ENCODE measurements around the gene AGMAT.
"Not testable (repeated sequence)": the region's sequence is repeated elsewhere in the genome, so short reads cannot be mapped to it uniquely, and the experiment has no call there.

AGMAT gene

GRCh38 chr1:15605398-15606383, 20.8 kb upstream of the AGMAT start:
- Histone ChIP-seq H3K27ac (ENCODE audit: low read depth, low read length) (no peak overlapping the region), H3K4me3 (ENCODE audit: low read depth in 1 of 2, low read length in 2 of 2) (no peak overlapping the region), H3K9me3 (ENCODE audit: low read length) (no peaks in the 10 kb centered on the region), H3K4me1 (ENCODE audit: insufficient read depth, low read length) (peaks cover 8% of the 10 kb centered on the region), H3K36me3 (ENCODE audit: insufficient read depth, low read length) (no peaks in the 10 kb centered on the region), H3K27me3 (ENCODE audit: control insufficient read depth in 1 of 2, insufficient read depth in 2 of 2, low read length in 2 of 2) (no peaks in the 10 kb centered on the region), H3K9ac (ENCODE audit: low read length) (no peak overlapping the region)

- H3K27ac ChIP-seq (ENCODE audit: low read depth, low read length); H3K4me1 ChIP-seq (ENCODE audit: insufficient read depth, low read length); H3K9ac ChIP-seq (ENCODE audit: low read length); H3K27me3 ChIP-seq (ENCODE audit: control insufficient read depth in 1 of 2, insufficient read depth in 2 of 2, low read length in 2 of 2); H3K4me3 ChIP-seq (ENCODE audit: low read depth in 1 of 2, low read length in 2 of 2); H3K36me3 ChIP-seq (ENCODE audit: insufficient read depth, low read length); H3K9me3 ChIP-seq (ENCODE audit: low read length): not testable (repeated sequence)
Measured at GRCh38 chr1:15604400-15604799, 19.5 kb upstream of the AGMAT start.

- H3K4me1 ChIP-seq (ENCODE audit: insufficient read depth, low read length); H3K9ac ChIP-seq (ENCODE audit: low read length); H3K36me3 ChIP-seq (ENCODE audit: insufficient read depth, low read length); H3K27me3 ChIP-seq (ENCODE audit: control insufficient read depth in 1 of 2, insufficient read depth in 2 of 2, low read length in 2 of 2); H3K9me3 ChIP-seq (ENCODE audit: low read length): not testable (repeated sequence)
- Histone ChIP-seq H3K27ac (ENCODE audit: low read depth, low read length) (peak overlapping the region; percentile 97), H3K4me3 (ENCODE audit: low read depth in 1 of 2, low read length in 2 of 2) (peak overlapping the region; percentile 97 to 100)
Measured at GRCh38 chr1:15603966-15604282, 19.1 kb upstream of the AGMAT start.

GRCh38 chr1:15603050-15603965, 18.5 kb upstream of the AGMAT start:
- Histone ChIP-seq H3K4me1 (ENCODE audit: insufficient read depth, low read length) (peaks cover 8% of the 10 kb centered on the region), H3K27ac (ENCODE audit: low read depth, low read length) (peak overlapping the region; percentile 97), H3K4me3 (ENCODE audit: low read depth in 1 of 2, low read length in 2 of 2) (peak overlapping the region; percentile 97 to 100), H3K9ac (ENCODE audit: low read length) (peak overlapping the region; percentile 57), H3K27me3 (ENCODE audit: control insufficient read depth in 1 of 2, insufficient read depth in 2 of 2, low read length in 2 of 2) (no peaks in the 10 kb centered on the region), H3K36me3 (ENCODE audit: insufficient read depth, low read length) (no peaks in the 10 kb centered on the region), H3K9me3 (ENCODE audit: low read length) (no peaks in the 10 kb centered on the region)

GRCh38 chr1:15598436-15598835, 13.6 kb upstream of the AGMAT start:
- H3K36me3 ChIP-seq (ENCODE audit: insufficient read depth, low read length) = no peaks in the 10 kb centered on the region
- no peak overlapping the region for H3K27ac ChIP-seq (ENCODE audit: low read depth, low read length)
- no peaks in the 10 kb centered on the region for H3K9me3 ChIP-seq (ENCODE audit: low read length)
- H3K4me3 ChIP-seq (ENCODE audit: low read depth in 1 of 2, low read length in 2 of 2) = no peak overlapping the region
- peaks cover 4% of the 10 kb centered on the region for H3K4me1 ChIP-seq (ENCODE audit: insufficient read depth, low read length)
- no peak overlapping the region for H3K9ac ChIP-seq (ENCODE audit: low read length)
- no peaks in the 10 kb centered on the region for H3K27me3 ChIP-seq (ENCODE audit: control insufficient read depth in 1 of 2, insufficient read depth in 2 of 2, low read length in 2 of 2)

- Histone ChIP-seq H3K36me3 (ENCODE audit: insufficient read depth, low read length) (no peaks in the 10 kb centered on the region), H3K9ac (ENCODE audit: low read length) (no peak overlapping the region), H3K4me1 (ENCODE audit: insufficient read depth, low read length) (no peaks in the 10 kb centered on the region), H3K27me3 (ENCODE audit: control insufficient read depth in 1 of 2, insufficient read depth in 2 of 2, low read length in 2 of 2) (no peaks in the 10 kb centered on the region), H3K9me3 (ENCODE audit: low read length) (no peaks in the 10 kb centered on the region), H3K27ac (ENCODE audit: low read depth, low read length) (no peak overlapping the region), H3K4me3 (ENCODE audit: low read depth in 1 of 2, low read length in 2 of 2) (no peak overlapping the region)
Measured at GRCh38 chr1:15595809-15596617, 11.2 kb upstream of the AGMAT start.

GRCh38 chr1:15592285-15592684, 7.4 kb upstream of the AGMAT start:
- Histone ChIP-seq H3K36me3 (ENCODE audit: insufficient read depth, low read length) (no peaks in the 10 kb centered on the region), H3K4me1 (ENCODE audit: insufficient read depth, low read length) (no peaks in the 10 kb centered on the region), H3K27ac (ENCODE audit: low read depth, low read length) (no peak overlapping the region), H3K4me3 (ENCODE audit: low read depth in 1 of 2, low read length in 2 of 2) (no peak overlapping the region), H3K9ac (ENCODE audit: low read length) (no peak overlapping the region), H3K27me3 (ENCODE audit: control insufficient read depth in 1 of 2, insufficient read depth in 2 of 2, low read length in 2 of 2) (no peaks in the 10 kb centered on the region), H3K9me3 (ENCODE audit: low read length) (no peaks in the 10 kb centered on the region)

- H3K36me3 ChIP-seq (ENCODE audit: insufficient read depth, low read length) = no peaks in the 10 kb centered on the region
- no peak overlapping the region for H3K4me3 ChIP-seq (ENCODE audit: low read depth in 1 of 2, low read length in 2 of 2)
- no peaks in the 10 kb centered on the region for H3K27me3 ChIP-seq (ENCODE audit: control insufficient read depth in 1 of 2, insufficient read depth in 2 of 2, low read length in 2 of 2)
- no peak overlapping the region for H3K9ac ChIP-seq (ENCODE audit: low read length)
- H3K27ac ChIP-seq (ENCODE audit: low read depth, low read length) = no peak overlapping the region
- H3K4me1 ChIP-seq (ENCODE audit: insufficient read depth, low read length) = no peaks in the 10 kb centered on the region
- H3K9me3 ChIP-seq (ENCODE audit: low read length) = no peaks in the 10 kb centered on the region
Measured at GRCh38 chr1:15583016-15583706, 1.7 kb downstream of the AGMAT start.

GRCh38 chr1:15579683-15580047, 5.2 kb downstream of the AGMAT start:
- Histone ChIP-seq H3K27me3 (ENCODE audit: control insufficient read depth in 1 of 2, insufficient read depth in 2 of 2, low read length in 2 of 2) (no peaks in the 10 kb centered on the region), H3K4me3 (ENCODE audit: low read depth in 1 of 2, low read length in 2 of 2) (no peak overlapping the region), H3K4me1 (ENCODE audit: insufficient read depth, low read length) (no peaks in the 10 kb centered on the region), H3K9me3 (ENCODE audit: low read length) (no peaks in the 10 kb centered on the region), H3K27ac (ENCODE audit: low read depth, low read length) (no peak overlapping the region), H3K36me3 (ENCODE audit: insufficient read depth, low read length) (no peaks in the 10 kb centered on the region), H3K9ac (ENCODE audit: low read length) (no peak overlapping the region)

GRCh38 chr1:15578921-15579682, 5.7 kb downstream of the AGMAT start:
- Histone ChIP-seq H3K9me3 (ENCODE audit: low read length) (no peaks in the 10 kb centered on the region), H3K9ac (ENCODE audit: low read length) (no peak overlapping the region), H3K27ac (ENCODE audit: low read depth, low read length) (no peak overlapping the region), H3K27me3 (ENCODE audit: control insufficient read depth in 1 of 2, insufficient read depth in 2 of 2, low read length in 2 of 2) (no peaks in the 10 kb centered on the region), H3K4me1 (ENCODE audit: insufficient read depth, low read length) (no peaks in the 10 kb centered on the region), H3K36me3 (ENCODE audit: insufficient read depth, low read length) (no peaks in the 10 kb centered on the region), H3K4me3 (ENCODE audit: low read depth in 1 of 2, low read length in 2 of 2) (no peak overlapping the region)

Measured in muscle layer of colon (tissue), 2 donors.